Measurements from ENCODE around the gene HS6ST3. TPM values are rescaled to one million over a fixed set of nuclear protein-coding genes. Genes with fewer than 3 reads are reported as not detected.

The HS6ST3 gene
- total RNA-seq, 1 donor from 2014 or later: 0.26 TPM

DNA sequence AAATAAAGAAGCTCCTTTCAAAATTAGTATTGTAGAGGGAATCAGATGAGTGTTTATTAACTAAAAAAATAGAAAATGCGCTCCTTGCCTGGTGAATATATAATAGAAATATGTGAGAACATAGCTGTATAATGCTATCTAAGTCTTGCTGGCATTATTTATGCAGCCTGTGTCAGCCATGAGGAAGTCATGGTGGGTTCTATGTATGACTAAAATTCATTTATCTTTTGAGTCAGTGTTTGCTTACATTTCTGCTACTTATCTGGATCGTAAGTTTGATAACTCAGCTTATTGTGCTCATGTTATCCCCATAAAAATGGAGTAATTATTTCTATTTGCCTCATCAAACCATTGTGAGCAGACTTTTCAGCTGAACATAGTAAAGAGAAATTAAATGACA, 455.1 kb downstream of the HS6ST3 start:
- no peak overlapping the region for H3K27ac Mint-ChIP-seq (ENCODE audit: unreplicated experiment)
- H3K9me3 Mint-ChIP-seq: no peaks in the 10 kb centered on the region

DNA sequence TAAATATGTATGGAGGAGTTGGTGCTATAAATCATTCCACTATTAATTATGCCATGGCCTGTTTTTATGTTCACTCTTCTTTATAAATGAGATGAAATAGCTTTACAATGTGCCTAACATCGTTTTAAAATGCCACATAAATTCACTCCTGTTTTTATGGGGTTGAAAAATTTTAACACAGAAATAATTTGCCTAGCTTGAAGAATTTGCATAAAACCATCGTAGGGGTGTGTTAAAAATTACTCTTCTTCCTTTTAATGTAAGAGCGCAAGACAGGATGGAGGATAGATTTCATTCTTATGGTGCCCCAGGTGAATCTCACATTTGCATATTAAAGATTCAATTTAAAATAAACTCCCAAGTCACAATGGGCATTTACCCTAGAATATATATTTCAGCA, 456.6 kb downstream of the HS6ST3 start:
- TF ChIP-seq, protein P1, sequence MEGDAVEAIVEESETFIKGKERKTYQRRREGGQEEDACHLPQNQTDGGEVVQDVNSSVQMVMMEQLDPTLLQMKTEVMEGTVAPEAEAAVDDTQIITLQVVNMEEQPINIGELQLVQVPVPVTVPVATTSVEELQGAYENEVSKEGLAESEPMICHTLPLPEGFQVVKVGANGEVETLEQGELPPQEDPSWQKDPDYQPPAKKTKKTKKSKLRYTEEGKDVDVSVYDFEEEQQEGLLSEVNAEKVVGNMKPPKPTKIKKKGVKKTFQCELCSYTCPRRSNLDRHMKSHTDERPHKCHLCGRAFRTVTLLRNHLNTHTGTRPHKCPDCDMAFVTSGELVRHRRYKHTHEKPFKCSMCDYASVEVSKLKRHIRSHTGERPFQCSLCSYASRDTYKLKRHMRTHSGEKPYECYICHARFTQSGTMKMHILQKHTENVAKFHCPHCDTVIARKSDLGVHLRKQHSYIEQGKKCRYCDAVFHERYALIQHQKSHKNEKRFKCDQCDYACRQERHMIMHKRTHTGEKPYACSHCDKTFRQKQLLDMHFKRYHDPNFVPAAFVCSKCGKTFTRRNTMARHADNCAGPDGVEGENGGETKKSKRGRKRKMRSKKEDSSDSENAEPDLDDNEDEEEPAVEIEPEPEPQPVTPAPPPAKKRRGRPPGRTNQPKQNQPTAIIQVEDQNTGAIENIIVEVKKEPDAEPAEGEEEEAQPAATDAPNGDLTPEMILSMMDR (conservative IDR thresholded peaks at IDR 0.05): no peak
- Mint-ChIP-seq H3K36me3 (ENCODE audit: low read depth) (no peaks in the 10 kb centered on the region), H3K9me3 (no peaks in the 10 kb centered on the region), H3K4me1 (no peaks in the 10 kb centered on the region), H3K4me3 (no peak overlapping the region), H3K27me3 (ENCODE audit: low read depth) (peaks cover 4% of the 10 kb centered on the region), H3K27ac (ENCODE audit: unreplicated experiment) (no peak overlapping the region)
- DNase-seq (ENCODE audit: low read depth, low spot score): no peak

More for the DNA sequence above, 455.1 kb downstream of the HS6ST3 start:
- no peak for DNase-seq (ENCODE audit: low read depth, low spot score)
- Mint-ChIP-seq H3K4me1 (no peaks in the 10 kb centered on the region), H3K27me3 (ENCODE audit: low read depth) (peaks cover 4% of the 10 kb centered on the region), H3K36me3 (ENCODE audit: low read depth) (no peaks in the 10 kb centered on the region), H3K4me3 (no peak overlapping the region)
- TF ChIP-seq, protein P1 (conservative IDR thresholded peaks at IDR 0.05): no peak

DNA sequence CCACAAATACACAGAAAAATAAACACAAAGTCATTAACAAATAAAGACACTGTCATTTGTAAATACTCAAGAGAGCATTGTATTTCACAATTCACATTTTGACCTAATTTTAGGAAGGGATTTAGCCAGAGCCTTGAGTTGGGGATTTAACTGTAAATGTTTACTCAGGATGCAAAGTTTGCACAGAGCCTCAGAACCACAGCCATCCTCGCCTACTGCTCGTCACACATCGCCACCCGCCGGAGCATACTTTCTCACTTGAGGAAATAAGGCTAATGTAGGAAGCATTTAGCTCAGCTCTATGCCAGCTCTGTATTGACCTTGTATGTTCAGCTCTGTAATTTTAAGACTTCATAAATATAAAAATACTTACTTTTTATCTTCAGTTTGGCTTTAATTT, 461.6 kb downstream of the HS6ST3 start:
- Mint-ChIP-seq H3K4me1 (no peaks in the 10 kb centered on the region), H3K27ac (ENCODE audit: unreplicated experiment) (no peak overlapping the region), H3K36me3 (ENCODE audit: low read depth) (no peaks in the 10 kb centered on the region), H3K9me3 (no peaks in the 10 kb centered on the region), H3K4me3 (no peak overlapping the region), H3K27me3 (ENCODE audit: low read depth) (peaks cover 4% of the 10 kb centered on the region)
- TF ChIP-seq, protein P1 (conservative IDR thresholded peaks at IDR 0.05): no peak
- no peak for DNase-seq (ENCODE audit: low read depth, low spot score)

DNA sequence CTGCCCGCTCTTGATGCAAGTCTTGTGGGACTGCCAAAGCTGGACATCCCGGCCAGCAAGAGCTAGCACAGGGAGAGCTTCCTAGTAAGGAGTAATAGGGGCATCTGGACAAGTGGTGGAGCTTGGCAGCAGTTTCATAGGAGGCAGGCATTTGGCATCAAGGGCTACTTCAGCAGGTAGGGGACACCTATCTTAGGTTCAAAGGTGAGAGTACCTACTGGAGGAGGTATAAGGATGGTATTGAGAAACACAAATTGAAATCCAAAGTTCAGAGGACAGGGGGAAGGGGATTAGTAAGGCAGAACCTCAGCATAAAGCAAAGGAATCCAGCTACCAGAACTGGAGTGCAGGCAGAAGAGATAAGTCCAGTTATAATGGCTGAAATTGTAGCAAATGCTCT, 462.7 kb downstream of the HS6ST3 start:
- no peaks in the 10 kb centered on the region for H3K4me1 Mint-ChIP-seq
- TF ChIP-seq, protein P1 (conservative IDR thresholded peaks at IDR 0.05): no peak
- no peak overlapping the region for H3K4me3 Mint-ChIP-seq
- H3K27me3 Mint-ChIP-seq (ENCODE audit: low read depth): peaks cover 4% of the 10 kb centered on the region
- DNase-seq (ENCODE audit: low read depth, low spot score): no peak
- no peak overlapping the region for H3K27ac Mint-ChIP-seq (ENCODE audit: unreplicated experiment)
- no peaks in the 10 kb centered on the region for H3K9me3 Mint-ChIP-seq
- no peaks in the 10 kb centered on the region for H3K36me3 Mint-ChIP-seq (ENCODE audit: low read depth)

DNA sequence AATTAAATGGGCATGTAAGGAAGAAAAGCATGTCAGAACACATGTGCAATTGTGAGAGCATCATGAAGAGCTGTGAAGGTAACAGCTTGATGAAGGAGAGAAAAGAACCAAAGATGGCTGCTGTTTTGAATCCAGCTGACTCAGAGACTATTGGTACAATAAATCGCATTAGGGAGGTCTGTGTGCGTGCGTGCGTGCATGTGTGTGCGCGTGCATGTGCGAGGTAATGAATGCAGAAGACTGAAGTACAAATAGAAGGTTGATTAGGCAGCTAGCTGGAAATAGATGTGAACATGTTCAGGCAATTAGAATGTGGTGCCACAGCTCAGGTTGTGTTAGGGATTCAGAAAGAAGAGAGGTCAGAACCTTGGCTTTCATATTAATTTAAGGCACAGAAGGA, 463.9 kb downstream of the HS6ST3 start:
- TF ChIP-seq, protein P1 (conservative IDR thresholded peaks at IDR 0.05): no peak
- H3K27me3 Mint-ChIP-seq (ENCODE audit: low read depth): no peaks in the 10 kb centered on the region
- no peak overlapping the region for H3K4me3 Mint-ChIP-seq
- H3K27ac Mint-ChIP-seq (ENCODE audit: unreplicated experiment): no peak overlapping the region
- no peaks in the 10 kb centered on the region for H3K4me1 Mint-ChIP-seq
- H3K36me3 Mint-ChIP-seq (ENCODE audit: low read depth): no peaks in the 10 kb centered on the region
- no peak for DNase-seq (ENCODE audit: low read depth, low spot score)
- H3K9me3 Mint-ChIP-seq: no peaks in the 10 kb centered on the region

DNA sequence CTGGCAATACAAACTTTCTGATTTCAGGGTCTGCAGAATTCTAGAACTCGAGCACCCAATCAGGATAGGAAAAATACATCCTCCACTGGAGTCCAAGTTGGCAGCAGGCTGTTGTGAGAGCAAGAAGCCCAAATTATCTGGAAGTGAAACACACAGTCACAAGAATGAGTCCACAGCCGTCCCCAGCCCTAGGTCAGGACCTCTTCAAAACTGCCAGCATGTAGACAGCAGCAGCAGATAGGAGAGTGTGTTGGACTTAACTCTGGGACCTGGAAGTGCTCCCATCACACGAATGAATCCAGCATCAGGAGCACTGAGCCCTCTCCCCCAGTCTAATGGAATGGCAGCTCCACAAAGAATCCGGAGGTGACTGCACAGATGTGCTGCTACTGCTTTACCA, 483.7 kb downstream of the HS6ST3 start:
- Mint-ChIP-seq H3K4me3 (no peak overlapping the region), H3K9me3 (peaks cover 4% of the 10 kb centered on the region), H3K27ac (ENCODE audit: unreplicated experiment) (no peak overlapping the region), H3K36me3 (ENCODE audit: low read depth) (no peaks in the 10 kb centered on the region), H3K27me3 (ENCODE audit: low read depth) (no peaks in the 10 kb centered on the region), H3K4me1 (no peaks in the 10 kb centered on the region)
- TF ChIP-seq, protein P1 (conservative IDR thresholded peaks at IDR 0.05): no peak
- no peak for DNase-seq (ENCODE audit: low read depth, low spot score)
